OCI-LY3 (cell line): Measurements from ENCODE around the gene COL10A1.

Source experiments
- EZH2phosphoT487 ChIP-seq: fragments of 200-600 bp; shearing (Covaris generic); IDR thresholded peaks from 2 replicates; pipeline ENCODE4 v1.6.1; 2018; ENCODE audit warnings: antibody characterized with exemption, mixed run types, low read depth
- TF ChIP-seq, protein P1 (sequence below): fragments of 200-600, 300-600 bp; sonication (generic); IDR thresholded peaks from 2 replicates; pipeline ENCODE4 v1.5.1; 2014; ENCODE audit warnings: antibody characterized with exemption, low read length, low read depth

- TF ChIP-seq, protein P1, sequence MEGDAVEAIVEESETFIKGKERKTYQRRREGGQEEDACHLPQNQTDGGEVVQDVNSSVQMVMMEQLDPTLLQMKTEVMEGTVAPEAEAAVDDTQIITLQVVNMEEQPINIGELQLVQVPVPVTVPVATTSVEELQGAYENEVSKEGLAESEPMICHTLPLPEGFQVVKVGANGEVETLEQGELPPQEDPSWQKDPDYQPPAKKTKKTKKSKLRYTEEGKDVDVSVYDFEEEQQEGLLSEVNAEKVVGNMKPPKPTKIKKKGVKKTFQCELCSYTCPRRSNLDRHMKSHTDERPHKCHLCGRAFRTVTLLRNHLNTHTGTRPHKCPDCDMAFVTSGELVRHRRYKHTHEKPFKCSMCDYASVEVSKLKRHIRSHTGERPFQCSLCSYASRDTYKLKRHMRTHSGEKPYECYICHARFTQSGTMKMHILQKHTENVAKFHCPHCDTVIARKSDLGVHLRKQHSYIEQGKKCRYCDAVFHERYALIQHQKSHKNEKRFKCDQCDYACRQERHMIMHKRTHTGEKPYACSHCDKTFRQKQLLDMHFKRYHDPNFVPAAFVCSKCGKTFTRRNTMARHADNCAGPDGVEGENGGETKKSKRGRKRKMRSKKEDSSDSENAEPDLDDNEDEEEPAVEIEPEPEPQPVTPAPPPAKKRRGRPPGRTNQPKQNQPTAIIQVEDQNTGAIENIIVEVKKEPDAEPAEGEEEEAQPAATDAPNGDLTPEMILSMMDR: no peak
- TF ChIP-seq EZH2phosphoT487: no peak
Observed at GRCh38 chr6:116101302-116101718, 24.6 kb downstream of the COL10A1 start.
